ENCODE results near the gene ENPP5. TPM values are rescaled to one million over a fixed set of nuclear protein-coding genes. Genes with fewer than 3 reads are reported as not detected.

The ENPP5 gene
- total and polyA plus RNA-seq, 2 of the 13 experiments (the other 11 are each of a cell fraction or from before 2014, with no cell fraction given): not detected

DNA sequence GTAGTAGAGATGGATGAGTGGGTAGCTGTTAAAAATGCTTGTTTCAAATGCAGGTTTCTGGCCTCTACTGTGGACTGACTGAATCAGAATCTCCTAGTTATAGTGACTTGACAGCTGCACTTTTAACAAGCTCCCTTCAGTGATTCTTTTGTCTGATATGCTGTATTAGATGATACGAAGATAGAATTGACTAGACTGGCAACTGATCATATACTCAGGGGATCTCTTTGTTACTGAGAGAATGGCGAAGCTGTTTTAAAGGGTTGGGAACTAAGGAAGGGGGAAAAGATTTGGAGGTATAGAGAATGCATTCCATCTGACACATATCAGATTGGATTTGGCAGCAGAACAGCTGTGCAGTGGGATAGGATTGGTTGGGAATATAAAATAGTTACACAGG, 33.9 kb downstream of the ENPP5 start (continued):
- TF ChIP-seq, protein P1, sequence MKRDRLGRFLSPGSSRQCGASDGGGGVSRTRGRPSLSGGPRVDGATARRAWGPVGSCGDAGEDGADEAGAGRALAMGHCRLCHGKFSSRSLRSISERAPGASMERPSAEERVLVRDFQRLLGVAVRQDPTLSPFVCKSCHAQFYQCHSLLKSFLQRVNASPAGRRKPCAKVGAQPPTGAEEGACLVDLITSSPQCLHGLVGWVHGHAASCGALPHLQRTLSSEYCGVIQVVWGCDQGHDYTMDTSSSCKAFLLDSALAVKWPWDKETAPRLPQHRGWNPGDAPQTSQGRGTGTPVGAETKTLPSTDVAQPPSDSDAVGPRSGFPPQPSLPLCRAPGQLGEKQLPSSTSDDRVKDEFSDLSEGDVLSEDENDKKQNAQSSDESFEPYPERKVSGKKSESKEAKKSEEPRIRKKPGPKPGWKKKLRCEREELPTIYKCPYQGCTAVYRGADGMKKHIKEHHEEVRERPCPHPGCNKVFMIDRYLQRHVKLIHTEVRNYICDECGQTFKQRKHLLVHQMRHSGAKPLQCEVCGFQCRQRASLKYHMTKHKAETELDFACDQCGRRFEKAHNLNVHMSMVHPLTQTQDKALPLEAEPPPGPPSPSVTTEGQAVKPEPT (CRISPR knock-in tag; IDR thresholded peaks at IDR 0.05; ENCODE audit: low read depth): no peak
- no peak for TF ChIP-seq ZFP36 (IDR thresholded peaks at IDR 0.05; ENCODE audit: borderline replicate concordance, low read depth, low read length, partially characterized antibody)
- no peak for TF ChIP-seq TGIF2 (CRISPR knock-in tag; IDR thresholded peaks at IDR 0.05)
- TF ChIP-seq, protein P2, sequence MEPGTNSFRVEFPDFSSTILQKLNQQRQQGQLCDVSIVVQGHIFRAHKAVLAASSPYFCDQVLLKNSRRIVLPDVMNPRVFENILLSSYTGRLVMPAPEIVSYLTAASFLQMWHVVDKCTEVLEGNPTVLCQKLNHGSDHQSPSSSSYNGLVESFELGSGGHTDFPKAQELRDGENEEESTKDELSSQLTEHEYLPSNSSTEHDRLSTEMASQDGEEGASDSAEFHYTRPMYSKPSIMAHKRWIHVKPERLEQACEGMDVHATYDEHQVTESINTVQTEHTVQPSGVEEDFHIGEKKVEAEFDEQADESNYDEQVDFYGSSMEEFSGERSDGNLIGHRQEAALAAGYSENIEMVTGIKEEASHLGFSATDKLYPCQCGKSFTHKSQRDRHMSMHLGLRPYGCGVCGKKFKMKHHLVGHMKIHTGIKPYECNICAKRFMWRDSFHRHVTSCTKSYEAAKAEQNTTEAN (CRISPR knock-in tag; conservative IDR thresholded peaks at IDR 0.05): no peak
- TF ChIP-seq NONO (IDR thresholded peaks at IDR 0.05): no peak
- no peak for TF ChIP-seq NONO (CRISPR knock-in tag; conservative IDR thresholded peaks at IDR 0.05)
- TF ChIP-seq MIER3 (CRISPR knock-in tag; IDR thresholded peaks at IDR 0.05; ENCODE audit: borderline replicate concordance): no peak
- TF ChIP-seq, protein P3, sequence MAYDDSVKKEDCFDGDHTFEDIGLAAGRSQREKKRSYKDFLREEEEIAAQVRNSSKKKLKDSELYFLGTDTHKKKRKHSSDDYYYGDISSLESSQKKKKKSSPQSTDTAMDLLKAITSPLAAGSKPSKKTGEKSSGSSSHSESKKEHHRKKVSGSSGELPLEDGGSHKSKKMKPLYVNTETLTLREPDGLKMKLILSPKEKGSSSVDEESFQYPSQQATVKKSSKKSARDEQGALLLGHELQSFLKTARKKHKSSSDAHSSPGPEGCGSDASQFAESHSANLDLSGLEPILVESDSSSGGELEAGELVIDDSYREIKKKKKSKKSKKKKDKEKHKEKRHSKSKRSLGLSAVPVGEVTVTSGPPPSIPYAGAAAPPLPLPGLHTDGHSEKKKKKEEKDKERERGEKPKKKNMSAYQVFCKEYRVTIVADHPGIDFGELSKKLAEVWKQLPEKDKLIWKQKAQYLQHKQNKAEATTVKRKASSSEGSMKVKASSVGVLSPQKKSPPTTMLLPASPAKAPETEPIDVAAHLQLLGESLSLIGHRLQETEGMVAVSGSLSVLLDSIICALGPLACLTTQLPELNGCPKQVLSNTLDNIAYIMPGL (CRISPR knock-in tag; IDR thresholded peaks at IDR 0.05; ENCODE audit: borderline replicate concordance in 1 of 2, low read depth in 1 of 2): no peak
- no peak for TF ChIP-seq SPEN (CRISPR knock-in tag; IDR thresholded peaks at IDR 0.05; ENCODE audit: low read depth)
- TF ChIP-seq, protein P4, sequence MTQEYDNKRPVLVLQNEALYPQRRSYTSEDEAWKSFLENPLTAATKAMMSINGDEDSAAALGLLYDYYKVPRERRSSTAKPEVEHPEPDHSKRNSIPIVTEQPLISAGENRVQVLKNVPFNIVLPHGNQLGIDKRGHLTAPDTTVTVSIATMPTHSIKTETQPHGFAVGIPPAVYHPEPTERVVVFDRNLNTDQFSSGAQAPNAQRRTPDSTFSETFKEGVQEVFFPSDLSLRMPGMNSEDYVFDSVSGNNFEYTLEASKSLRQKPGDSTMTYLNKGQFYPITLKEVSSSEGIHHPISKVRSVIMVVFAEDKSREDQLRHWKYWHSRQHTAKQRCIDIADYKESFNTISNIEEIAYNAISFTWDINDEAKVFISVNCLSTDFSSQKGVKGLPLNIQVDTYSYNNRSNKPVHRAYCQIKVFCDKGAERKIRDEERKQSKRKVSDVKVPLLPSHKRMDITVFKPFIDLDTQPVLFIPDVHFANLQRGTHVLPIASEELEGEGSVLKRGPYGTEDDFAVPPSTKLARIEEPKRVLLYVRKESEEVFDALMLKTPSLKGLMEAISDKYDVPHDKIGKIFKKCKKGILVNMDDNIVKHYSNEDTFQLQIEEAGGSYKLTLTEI (CRISPR knock-in tag; conservative IDR thresholded peaks at IDR 0.05): no peak
- no peak for TF ChIP-seq EEA1 (CRISPR knock-in tag; IDR thresholded peaks at IDR 0.05; ENCODE audit: borderline replicate concordance)
- TF ChIP-seq XBP1 (CRISPR knock-in tag; IDR thresholded peaks at IDR 0.05): no peak
